HG03442 (cell line): ENCODE results near the gene TAGLN3.
A peak's percentile ranks its signal among the peaks of the same experiment; 100 is the strongest.

Experiments
- ATAC-seq: cut with Tn5 transposase; IDR thresholded peaks from one replicate; pipeline ENCODE4 v1.9.1; 2021; ENCODE audit warnings: mild to moderate bottlenecking, moderate library complexity; ENCODE audit not compliant: unreplicated experiment

Gene TAGLN3

GRCh38 chr3:111998636-111999483 is at the start of gene TAGLN3:
TSS of gene TAGLN3 (plus strand) at chr3:111998922. CDS start at chr3:111999423, 501 bp downstream.
- peak; percentile 43 for ATAC-seq

- ATAC-seq, result no peak
Measured at GRCh38 chr3:111949712-111950111, 49.0 kb upstream of the TAGLN3 start.

GRCh38 chr3:111951032-111951431 is 47.7 kb upstream of the TAGLN3 start:
- ATAC-seq, result no peak

GRCh38 chr3:111952086-111952485 is 46.6 kb upstream of the TAGLN3 start:
- no peak for ATAC-seq

GRCh38 chr3:111952866-111953450 is 45.8 kb upstream of the TAGLN3 start:
- ATAC-seq, result no peak

- no peak for ATAC-seq
Measured at GRCh38 chr3:111954228-111954990, 44.3 kb upstream of the TAGLN3 start.

- ATAC-seq, result no peak
Measured at GRCh38 chr3:111955876-111956275, 42.8 kb upstream of the TAGLN3 start.

- ATAC-seq, result no peak
Measured at GRCh38 chr3:111956449-111956848, 42.3 kb upstream of the TAGLN3 start.

- no peak for ATAC-seq
Measured at GRCh38 chr3:111956995-111957734, 41.6 kb upstream of the TAGLN3 start.

GRCh38 chr3:111961461-111962164 is 37.1 kb upstream of the TAGLN3 start:
- ATAC-seq, result no peak

GRCh38 chr3:111963424-111963823 is 35.3 kb upstream of the TAGLN3 start:
- ATAC-seq, result no peak

GRCh38 chr3:111965484-111965883 is 33.2 kb upstream of the TAGLN3 start:
- ATAC-seq, result no peak

- ATAC-seq, result no peak
Measured at GRCh38 chr3:111967068-111967467, 31.7 kb upstream of the TAGLN3 start.

GRCh38 chr3:111967651-111968274 is 31.0 kb upstream of the TAGLN3 start:
- ATAC-seq, result peak; percentile 95

- ATAC-seq, result no peak
Measured at GRCh38 chr3:111968319-111969054, 30.2 kb upstream of the TAGLN3 start.

- ATAC-seq, result no peak
Measured at GRCh38 chr3:111970376-111970775, 28.3 kb upstream of the TAGLN3 start.

- no peak for ATAC-seq
Measured at GRCh38 chr3:111971533-111972130, 27.1 kb upstream of the TAGLN3 start.

- ATAC-seq, result no peak
Measured at GRCh38 chr3:111972891-111973290, 25.8 kb upstream of the TAGLN3 start.

- ATAC-seq, result no peak
Measured at GRCh38 chr3:111975131-111975530, 23.6 kb upstream of the TAGLN3 start.
